Keratinocyte (primary cell): ENCODE measurements around the gene ACADVL.

Experiments used
- CTCF ChIP-seq, 3 experiments: IDR thresholded peaks in 1 of 3; conservative IDR thresholded peaks in 1 of 3; optimal IDR thresholded peaks in 1 of 3; 2 replicates in 2 of 3; 3 replicates in 1 of 3; pipeline versions ENCODE3 to v1.5.1; 2011; ENCODE audit warnings: low read length in 3 of 3, mild to moderate bottlenecking in 3 of 3, moderate library complexity in 2 of 3, control low read depth in 1 of 3, inconsistent platforms in 1 of 3; ENCODE audit not compliant: insufficient read depth in 2 of 3; ENCODE audit errors: extremely low read depth in 1 of 3
- EZH2 ChIP-seq: IDR thresholded peaks from one replicate; pipeline ENCODE4 v1.6.1; 2012; ENCODE audit warnings: inconsistent platforms, mild to moderate bottlenecking, low read length, moderate library complexity

- TF ChIP-seq CTCF (optimal IDR thresholded peaks at IDR 0.05 in 1 of 3, IDR thresholded peaks at IDR 0.05 in 1 of 3, conservative IDR thresholded peaks at IDR 0.05 in 1 of 3; ENCODE audit: extremely low read depth in 1 of 3, insufficient read depth in 2 of 3, low read length in 3 of 3) (no peak), EZH2 (no peak)
Measured at GRCh38 chr17:7224110-7224509, 4.4 kb downstream of the ACADVL start.
